Measurements from ENCODE around the gene ETFDH. TPM values are rescaled to one million over a fixed set of nuclear protein-coding genes. Genes with fewer than 3 reads are reported as not detected.
A peak's percentile ranks its signal among the peaks of the same experiment; 100 is the strongest.

The ETFDH gene
- total RNA-seq, 1 experiment from 2014 or later, result 12.4 TPM

- no peak for TF ChIP-seq ZNF281 (CRISPR knock-in tag; IDR thresholded peaks at IDR 0.05)
- TF ChIP-seq NFE2L1 (CRISPR knock-in tag; IDR thresholded peaks at IDR 0.05), result 0 out of 2 replicates have a peak, but pooled peaks have one; percentile 52
- TF ChIP-seq ZBTB21 (CRISPR knock-in tag; IDR thresholded peaks at IDR 0.05; ENCODE audit: borderline replicate concordance), result peak; percentile 90
- TF ChIP-seq ARID4B (CRISPR knock-in tag; IDR thresholded peaks at IDR 0.05; ENCODE audit: borderline replicate concordance), result peak; percentile 60; the same call in 1 of the 2 replicates
- TF ChIP-seq STAT6 (CRISPR knock-in tag; conservative IDR thresholded peaks at IDR 0.05; ENCODE audit: low read depth), result no peak
- peak; percentile 62 for TF ChIP-seq NFYB (CRISPR knock-in tag; conservative IDR thresholded peaks at IDR 0.05; ENCODE audit: low read depth)
- TF ChIP-seq SP1 (CRISPR knock-in tag; conservative IDR thresholded peaks at IDR 0.05), result peak; percentile 96
- no peak for TF ChIP-seq PREB (CRISPR knock-in tag; IDR thresholded peaks at IDR 0.05; ENCODE audit: borderline replicate concordance)
- TF ChIP-seq JAZF1 (CRISPR knock-in tag; IDR thresholded peaks at IDR 0.05), result no peak
- no peak for TF ChIP-seq AR (CRISPR knock-in tag; IDR thresholded peaks at IDR 0.05)
- TF ChIP-seq SMAD4 (CRISPR knock-in tag; IDR thresholded peaks at IDR 0.05), result no peak
- TF ChIP-seq GABPB1 (CRISPR knock-in tag; IDR thresholded peaks at IDR 0.05), result peak; percentile 100
- no peak for TF ChIP-seq ZNF416 (CRISPR knock-in tag; IDR thresholded peaks at IDR 0.05)
- peak; percentile 74; the same call in 1 of the 2 replicates for TF ChIP-seq MYBL2 (CRISPR knock-in tag; IDR thresholded peaks at IDR 0.05)
- no peak for TF ChIP-seq ZNF219 (CRISPR knock-in tag; IDR thresholded peaks at IDR 0.05; ENCODE audit: borderline replicate concordance)
- no peak for TF ChIP-seq ZNF121 (CRISPR knock-in tag; IDR thresholded peaks at IDR 0.05)
- TF ChIP-seq ZNF317 (CRISPR knock-in tag; IDR thresholded peaks at IDR 0.05; ENCODE audit: borderline replicate concordance, low read depth), result no peak
- TF ChIP-seq TEAD1 (CRISPR knock-in tag; IDR thresholded peaks at IDR 0.05), result peak; percentile 70; the same call in 1 of the 2 replicates
These were observed at the start of gene ETFDH (continued) for GRCh38 chr4:158671915-158672806.

Measured in WTC11 (cell line).